Ishikawa (cell line): ENCODE measurements around the gene TMEM132D.

ENCODE experiments used
- CEBPB ChIP-seq: IDR thresholded peaks from 2 replicates; pipeline ENCODE4 v1.6.1; 2012
- NFIC ChIP-seq: IDR thresholded peaks from 2 replicates; pipeline ENCODE4 v1.6.1; 2012
- TAF1 ChIP-seq: IDR thresholded peaks from 2 replicates; pipeline ENCODE4 v1.6.1; 2012; ENCODE audit warnings: low read depth, mild to moderate bottlenecking
- TCF12 ChIP-seq: IDR thresholded peaks from 2 replicates; pipeline ENCODE4 v1.6.1; 2012; ENCODE audit warnings: low read depth
- TEAD4 ChIP-seq: IDR thresholded peaks from 2 replicates; pipeline ENCODE4 v1.6.1; 2012
- YY1 ChIP-seq: IDR thresholded peaks from 2 replicates; pipeline ENCODE4 v1.6.1; 2012; ENCODE audit warnings: low read depth
- TF ChIP-seq, protein P1 (sequence below): IDR thresholded peaks from 2 replicates; pipeline ENCODE4 v1.6.1; 2012
- TF ChIP-seq, protein P2 (sequence below): IDR thresholded peaks from 2 replicates; pipeline ENCODE4 v1.6.1; 2012

DNA sequence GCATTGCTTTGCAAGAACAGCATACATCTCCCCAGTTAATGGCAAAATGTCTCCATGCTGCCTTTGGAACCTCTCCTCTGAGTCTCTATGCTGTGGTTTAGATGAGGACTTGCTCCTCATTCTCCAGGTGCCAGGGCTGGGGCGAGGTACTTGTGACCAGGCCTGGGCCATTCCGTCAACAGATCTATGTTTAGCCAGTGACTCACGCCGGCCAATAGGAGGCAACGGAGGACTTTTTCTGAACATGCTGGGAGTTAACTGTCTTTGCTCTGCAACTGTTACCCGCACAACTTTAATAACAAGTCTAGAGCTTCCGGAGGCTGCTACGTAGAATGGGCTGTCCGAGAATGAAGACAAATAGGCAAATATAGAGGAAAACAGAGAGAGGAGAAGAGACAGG, 836.3 kb downstream of the TMEM132D start:
- no peak for TF ChIP-seq YY1
- no peak for TF ChIP-seq TEAD4
- TF ChIP-seq, protein P1, sequence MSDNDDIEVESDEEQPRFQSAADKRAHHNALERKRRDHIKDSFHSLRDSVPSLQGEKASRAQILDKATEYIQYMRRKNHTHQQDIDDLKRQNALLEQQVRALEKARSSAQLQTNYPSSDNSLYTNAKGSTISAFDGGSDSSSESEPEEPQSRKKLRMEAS = no peak
- no peak for TF ChIP-seq CEBPB
- TF ChIP-seq, protein P2, sequence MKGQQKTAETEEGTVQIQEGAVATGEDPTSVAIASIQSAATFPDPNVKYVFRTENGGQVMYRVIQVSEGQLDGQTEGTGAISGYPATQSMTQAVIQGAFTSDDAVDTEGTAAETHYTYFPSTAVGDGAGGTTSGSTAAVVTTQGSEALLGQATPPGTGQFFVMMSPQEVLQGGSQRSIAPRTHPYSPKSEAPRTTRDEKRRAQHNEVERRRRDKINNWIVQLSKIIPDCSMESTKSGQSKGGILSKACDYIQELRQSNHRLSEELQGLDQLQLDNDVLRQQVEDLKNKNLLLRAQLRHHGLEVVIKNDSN = no peak
- TF ChIP-seq NFIC = no peak
- TF ChIP-seq TCF12 = no peak
- TF ChIP-seq TAF1 = no peak
